Glutamatergic neuron (in vitro differentiated cells): ENCODE data around the gene RIC8B. TPM values are rescaled to one million over a fixed set of nuclear protein-coding genes. Genes with fewer than 3 reads are reported as not detected.

ENCODE experiments used
- DNase-seq: peaks from one replicate; pipeline ENCODE4 v3.0.0; 2022
- H3K27ac Mint-ChIP-seq: one replicate; pipeline ENCODE4 v1.8.0; 2020; ENCODE audit warnings: mild to moderate bottlenecking, mixed read lengths, inconsistent platforms; ENCODE audit not compliant: unreplicated experiment
- H3K27me3 Mint-ChIP-seq: one replicate; pipeline ENCODE4 v1.8.0; 2020; ENCODE audit warnings: mild to moderate bottlenecking, moderate library complexity, mixed read lengths, inconsistent platforms; ENCODE audit not compliant: unreplicated experiment
- H3K36me3 Mint-ChIP-seq: one replicate; pipeline ENCODE4 v1.8.0; 2020; ENCODE audit warnings: mild to moderate bottlenecking, mixed read lengths, inconsistent platforms; ENCODE audit not compliant: unreplicated experiment
- H3K4me1 Mint-ChIP-seq: one replicate; pipeline ENCODE4 v1.8.0; 2020; ENCODE audit warnings: mild to moderate bottlenecking, low read depth, mixed read lengths, inconsistent platforms; ENCODE audit not compliant: unreplicated experiment
- H3K4me3 Mint-ChIP-seq: one replicate; pipeline ENCODE4 v1.8.0; 2020; ENCODE audit warnings: mild to moderate bottlenecking, mixed read lengths, inconsistent platforms; ENCODE audit not compliant: unreplicated experiment
- H3K9me3 Mint-ChIP-seq: one replicate; pipeline ENCODE4 v1.8.0; 2020; ENCODE audit warnings: mild to moderate bottlenecking, moderate library complexity, mixed read lengths, inconsistent platforms; ENCODE audit not compliant: unreplicated experiment
- CTCF ChIP-seq: fragments of 200-600 bp; sonication (generic); IDR thresholded peaks from one replicate; pipeline ENCODE4 v1.5.0; 2021; ENCODE audit not compliant: partially characterized antibody, unreplicated experiment
- total RNA-seq: library from RNA; stranded (reverse); fragmentation: NEBNext Ultra II Directional; extraction: Animal tissue kit (Norgen Biotek cat#: 25700); gene quantifications from one replicate; pipeline ENCODE4 v1.2.1, GENCODE V29; 2021; ENCODE audit not compliant: unreplicated experiment

RIC8B gene
- total RNA-seq, 1 donor from 2014 or later: 21.3 TPM

DNA sequence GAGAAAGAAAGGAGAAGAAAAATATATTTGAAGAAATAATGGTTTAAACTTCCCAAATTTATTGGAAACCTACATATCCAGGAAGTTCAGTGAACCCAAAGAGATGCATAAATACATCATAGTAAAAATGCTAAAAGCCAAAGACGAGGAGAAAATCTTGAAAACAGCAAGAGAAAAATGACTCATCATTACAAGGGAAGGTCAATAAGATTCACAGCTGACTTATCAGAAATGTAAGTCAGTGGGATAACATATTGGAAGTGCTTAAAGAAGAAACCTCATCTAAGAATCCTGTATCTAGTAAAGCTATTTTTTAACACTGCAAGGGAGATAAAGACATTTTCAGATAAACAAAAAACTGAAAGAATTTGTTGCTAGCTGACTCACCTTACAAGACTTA is 19.9 kb downstream of the RIC8B start:
- Mint-ChIP-seq H3K4me1 (no peaks in the 10 kb centered on the region), H3K27ac (no peak overlapping the region), H3K9me3 (no peaks in the 10 kb centered on the region), H3K4me3 (no peak overlapping the region), H3K36me3 (peaks cover 3% of the 10 kb centered on the region), H3K27me3 (no peaks in the 10 kb centered on the region)
- no peak for TF ChIP-seq CTCF
- DNase-seq: no peak

- no peaks in the 10 kb centered on the region for H3K36me3 Mint-ChIP-seq
- no peak overlapping the region for H3K27ac Mint-ChIP-seq
- H3K27me3 Mint-ChIP-seq: no peaks in the 10 kb centered on the region
- H3K9me3 Mint-ChIP-seq: no peaks in the 10 kb centered on the region
- no peaks in the 10 kb centered on the region for H3K4me1 Mint-ChIP-seq
- DNase-seq: no peak
- no peak for TF ChIP-seq CTCF
- no peak overlapping the region for H3K4me3 Mint-ChIP-seq
These were observed 26.8 kb downstream of the RIC8B start for GRCh38 chr12:106801167-106801708.

DNA sequence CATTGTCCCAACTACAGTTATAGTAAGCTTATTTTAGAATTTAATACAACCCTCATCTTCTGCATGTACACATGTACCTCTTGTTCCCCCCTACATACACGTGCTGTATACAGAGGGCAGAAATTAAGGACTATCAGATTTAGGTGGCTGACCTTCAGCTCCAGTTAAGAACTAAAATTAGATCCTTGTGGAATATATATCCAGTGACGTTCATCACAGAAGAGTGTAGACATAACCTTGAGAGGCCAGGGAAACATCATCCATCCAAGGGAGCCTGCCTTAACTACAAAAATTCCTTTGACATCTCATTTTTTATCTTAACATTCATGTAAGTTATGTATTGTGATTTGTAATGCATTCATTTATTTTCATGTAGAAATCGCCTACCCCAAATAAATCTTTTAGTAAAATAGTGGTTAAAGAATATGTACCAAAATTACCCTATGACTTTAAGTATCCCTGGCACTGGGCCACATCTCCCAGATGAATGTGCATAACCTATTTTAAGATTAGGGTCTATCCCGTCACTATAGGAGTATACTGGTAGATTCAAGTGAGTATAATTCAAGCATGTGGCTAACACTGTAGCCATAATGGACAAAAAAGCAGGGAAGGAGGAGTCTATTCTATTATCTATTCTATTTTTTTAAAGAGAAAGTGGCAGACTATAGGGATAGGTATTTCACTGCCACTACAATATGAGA is 27.5 kb downstream of the RIC8B start:
- DNase-seq: no peak
- Mint-ChIP-seq H3K27me3 (no peaks in the 10 kb centered on the region), H3K36me3 (no peaks in the 10 kb centered on the region), H3K4me1 (no peaks in the 10 kb centered on the region), H3K9me3 (no peaks in the 10 kb centered on the region), H3K4me3 (no peak overlapping the region), H3K27ac (no peak overlapping the region)
- TF ChIP-seq CTCF: no peak

DNA sequence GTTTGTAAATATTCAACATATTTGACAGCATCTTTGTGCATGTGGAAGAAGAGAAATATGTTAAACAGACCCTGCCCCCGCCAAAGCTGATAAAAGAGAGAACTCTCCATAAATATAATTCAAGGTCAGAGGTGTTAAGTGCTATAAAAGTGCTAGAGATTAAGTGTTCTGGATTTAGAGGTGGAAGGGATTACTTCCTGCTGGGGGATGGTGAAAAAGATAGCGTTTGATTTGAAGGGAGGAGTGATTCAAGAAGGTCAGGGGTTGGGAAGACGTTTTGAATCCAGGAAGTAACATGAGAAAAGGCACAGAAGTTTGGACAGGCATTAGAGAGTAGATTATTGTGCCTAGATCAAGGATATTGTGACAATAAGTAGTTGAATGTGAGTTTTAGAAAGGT is 30.2 kb downstream of the RIC8B start:
- H3K4me1 Mint-ChIP-seq: no peaks in the 10 kb centered on the region
- no peak for DNase-seq
- TF ChIP-seq CTCF: no peak
- no peaks in the 10 kb centered on the region for H3K9me3 Mint-ChIP-seq
- H3K27ac Mint-ChIP-seq: no peak overlapping the region
- H3K27me3 Mint-ChIP-seq: peaks cover 2% of the 10 kb centered on the region
- no peaks in the 10 kb centered on the region for H3K36me3 Mint-ChIP-seq
- H3K4me3 Mint-ChIP-seq: no peak overlapping the region

DNA sequence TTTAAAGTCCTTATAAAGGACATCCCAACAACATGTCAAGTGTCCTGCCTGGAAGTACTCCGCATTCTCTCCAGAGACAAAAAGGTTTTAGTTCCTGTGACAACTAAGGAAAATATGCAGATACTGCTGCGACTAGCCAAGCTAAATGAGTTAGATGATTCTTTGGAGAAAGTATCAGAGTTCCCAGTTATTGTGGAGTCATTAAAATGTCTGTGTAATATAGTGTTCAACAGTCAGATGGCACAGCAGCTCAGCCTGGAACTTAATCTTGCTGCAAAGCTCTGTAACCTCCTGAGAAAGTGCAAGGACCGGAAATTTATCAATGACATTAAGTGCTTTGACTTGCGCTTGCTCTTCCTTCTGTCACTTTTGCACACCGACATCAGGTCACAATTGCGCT is 40.2 kb downstream of the RIC8B start:
- no peak for DNase-seq
- H3K27me3 Mint-ChIP-seq: no peaks in the 10 kb centered on the region
- H3K36me3 Mint-ChIP-seq: peaks cover 5% of the 10 kb centered on the region
- no peak overlapping the region for H3K4me3 Mint-ChIP-seq
- TF ChIP-seq CTCF: no peak
- H3K4me1 Mint-ChIP-seq: no peaks in the 10 kb centered on the region
- no peak overlapping the region for H3K27ac Mint-ChIP-seq
- H3K9me3 Mint-ChIP-seq: no peaks in the 10 kb centered on the region
